Vagina (tissue), 2 donors: ENCODE measurements around the gene KBTBD4.

ENCODE experiments used
- CTCF ChIP-seq, 3 experiments: fragments of 450-650 bp in 2 of 3; fragments of 200-600 bp in 1 of 3; sonication (generic) in 1 of 3; IDR thresholded peaks; one replicate each; pipeline ENCODE4 v1.5.1; 2017 to 2019; ENCODE audit warnings: antibody characterized with exemption in 3 of 3, mild to moderate bottlenecking in 2 of 3, moderate library complexity in 2 of 3
- POLR2A ChIP-seq, 2 donors: fragments of 450-650 bp; IDR thresholded peaks; one replicate each; pipeline ENCODE4 v1.6.1; 2017; ENCODE audit warnings: antibody characterized with exemption in 2 of 2, mild to moderate bottlenecking in 2 of 2, moderate library complexity in 2 of 2

- no peak for TF ChIP-seq CTCF (IDR thresholded peaks at IDR 0.05)
- no peak for TF ChIP-seq POLR2A (IDR thresholded peaks at IDR 0.05)
Measured at GRCh38 chr11:47569646-47570045, 9.1 kb downstream of the KBTBD4 start.
